GM18502 (cell line): ENCODE measurements around the gene MKNK1.

Experiments used
- ATAC-seq: cut with Tn5 transposase; IDR thresholded peaks from one replicate; pipeline ENCODE4 v1.9.1; 2021; ENCODE audit warnings: mild to moderate bottlenecking; ENCODE audit not compliant: unreplicated experiment, poor library complexity

The MKNK1 gene

GRCh38 chr1:46569116-46569515 is 35.0 kb downstream of the MKNK1 start:
- no peak for ATAC-seq

DNA sequence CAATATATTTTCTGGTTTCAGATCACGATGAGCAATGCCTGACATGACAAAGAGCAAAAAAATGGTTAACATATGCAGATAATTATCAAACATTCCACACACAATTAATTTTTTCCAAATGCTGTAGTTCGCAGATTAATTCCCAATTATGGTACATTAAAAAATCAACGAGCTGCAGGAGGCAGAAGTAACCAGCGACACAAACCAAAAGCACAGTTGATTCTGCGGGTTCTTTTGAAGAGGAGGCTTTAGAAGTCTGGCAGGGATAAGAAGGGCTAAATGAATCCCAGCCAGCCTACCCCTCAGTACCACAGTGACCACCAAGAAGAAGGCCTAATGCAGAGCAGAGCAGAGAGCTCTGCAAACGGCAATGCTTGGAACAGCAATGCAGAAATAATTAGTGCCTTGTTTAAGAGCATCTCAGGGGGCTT is 35.6 kb downstream of the MKNK1 start:
- no peak for ATAC-seq

DNA sequence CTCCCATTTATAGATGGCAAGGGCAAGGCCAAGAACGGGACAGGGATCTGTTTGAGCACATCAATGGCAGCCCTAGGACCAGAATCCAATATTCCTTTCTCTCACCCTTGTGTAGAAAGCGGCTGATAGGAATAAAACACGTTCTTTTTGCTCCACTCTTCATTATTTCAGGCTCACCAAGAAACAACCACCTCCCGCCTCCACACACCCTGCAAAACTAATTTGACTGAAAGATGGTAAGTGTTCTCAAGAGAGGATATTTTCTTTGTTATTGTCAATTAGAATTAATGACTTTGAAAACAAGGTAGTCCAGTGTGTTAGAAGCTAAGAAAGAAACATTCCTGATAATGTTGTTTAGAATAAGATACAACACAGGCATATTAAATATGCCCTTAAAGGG is 40.7 kb downstream of the MKNK1 start:
- ATAC-seq: no peak

DNA sequence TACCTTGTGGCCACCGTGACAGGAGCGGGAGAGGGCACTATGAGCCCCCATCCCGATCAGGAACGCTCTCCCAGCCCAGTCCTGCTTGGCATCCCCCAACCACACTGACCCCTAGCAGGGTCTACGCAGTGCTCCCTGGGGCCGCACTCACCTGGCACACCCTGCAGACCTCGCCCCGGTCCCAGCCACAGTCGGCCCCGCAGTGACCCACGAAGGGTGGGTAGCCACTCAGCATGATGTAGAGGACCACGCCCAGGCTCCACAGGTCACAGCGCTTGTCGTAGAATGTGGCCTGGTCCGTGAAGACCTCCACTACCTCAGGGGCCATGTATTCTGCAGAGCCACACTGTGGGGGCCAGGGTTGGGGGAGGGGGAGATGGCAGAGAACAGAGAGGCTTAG is 41.6 kb downstream of the MKNK1 start:
- no peak for ATAC-seq

- ATAC-seq: no peak
These were observed 45.1 kb downstream of the MKNK1 start for GRCh38 chr1:46558966-46559365.

DNA sequence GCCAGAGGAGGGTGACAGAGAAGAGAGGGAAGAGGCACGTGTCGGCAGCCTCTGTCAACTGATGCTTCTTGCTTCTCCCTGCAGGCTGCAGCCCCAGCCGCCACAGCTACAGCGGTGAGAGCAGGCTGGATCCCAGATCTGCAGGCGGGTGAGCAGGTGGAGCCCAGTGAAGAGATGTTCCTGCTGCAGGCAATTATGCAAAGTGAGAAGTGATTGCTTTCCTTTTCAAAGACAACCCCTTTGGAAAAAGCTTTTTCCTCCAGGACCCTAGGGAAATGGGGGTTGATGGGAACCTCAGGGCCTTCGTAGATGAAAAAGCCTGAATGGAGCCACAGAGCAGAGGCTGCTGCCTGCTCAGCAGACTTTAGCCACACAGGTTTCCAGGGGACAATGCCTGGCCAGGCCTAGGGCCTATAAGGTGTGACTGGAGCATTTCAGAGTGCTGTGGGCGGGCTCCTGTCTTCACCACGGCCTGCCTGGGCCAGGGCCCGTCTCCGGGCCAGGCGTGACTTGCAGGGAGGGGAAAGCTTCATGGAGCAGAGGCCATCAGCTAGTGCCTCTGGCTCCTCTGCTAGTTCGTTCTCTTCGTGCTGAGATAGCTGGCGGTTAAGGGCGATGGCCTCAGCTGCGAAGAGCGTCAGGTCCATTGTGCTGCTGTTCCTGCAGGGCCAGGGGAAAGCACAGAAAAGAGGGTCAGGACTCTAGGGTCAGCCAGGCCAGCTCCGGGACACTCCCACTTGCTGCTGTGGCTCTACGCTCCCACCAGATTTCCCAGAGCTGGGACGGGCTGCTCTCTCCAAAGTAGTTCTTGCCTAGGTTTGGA is 45.7 kb downstream of the MKNK1 start:
- no peak for ATAC-seq

DNA sequence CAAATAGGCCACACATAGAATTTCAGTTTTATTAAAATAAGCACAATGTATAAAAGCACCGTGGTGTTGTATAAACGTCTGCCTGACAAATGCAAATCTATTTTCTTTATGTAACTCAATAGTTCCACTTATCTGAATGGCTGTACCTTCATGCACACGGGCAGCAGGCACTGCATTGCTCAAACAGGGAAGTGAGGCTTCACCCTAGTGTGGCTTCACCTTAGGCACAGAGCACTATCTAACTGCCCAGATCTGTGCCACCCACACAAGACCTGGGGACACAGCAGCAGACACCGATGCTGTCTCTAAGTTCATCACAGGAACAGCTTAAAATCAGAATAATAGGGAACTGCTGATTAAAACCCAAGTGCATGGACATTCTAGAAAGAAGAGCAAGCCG is 46.7 kb downstream of the MKNK1 start:
- no peak for ATAC-seq

DNA sequence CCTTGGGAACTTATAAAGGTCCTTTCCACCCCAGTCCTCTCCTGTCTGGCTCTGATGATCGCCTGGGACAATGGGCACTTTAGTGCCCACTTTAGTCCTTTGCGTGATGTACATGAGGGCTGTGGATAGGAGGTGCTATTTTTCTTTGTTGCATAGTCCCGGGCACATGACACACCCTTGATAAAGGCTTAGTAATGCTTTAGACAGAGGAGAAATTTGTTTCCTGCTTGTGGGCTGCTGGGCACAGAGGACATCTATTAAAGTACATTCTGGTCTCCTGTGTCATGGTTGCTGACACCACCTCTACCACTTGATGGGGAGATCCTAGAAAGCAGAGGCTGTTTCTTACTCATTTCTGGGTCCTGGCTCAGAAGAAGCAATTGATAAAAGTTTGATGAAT is 47.2 kb downstream of the MKNK1 start:
- ATAC-seq: no peak

- ATAC-seq: no peak
These were observed 48.0 kb downstream of the MKNK1 start for GRCh38 chr1:46555826-46556619.

DNA sequence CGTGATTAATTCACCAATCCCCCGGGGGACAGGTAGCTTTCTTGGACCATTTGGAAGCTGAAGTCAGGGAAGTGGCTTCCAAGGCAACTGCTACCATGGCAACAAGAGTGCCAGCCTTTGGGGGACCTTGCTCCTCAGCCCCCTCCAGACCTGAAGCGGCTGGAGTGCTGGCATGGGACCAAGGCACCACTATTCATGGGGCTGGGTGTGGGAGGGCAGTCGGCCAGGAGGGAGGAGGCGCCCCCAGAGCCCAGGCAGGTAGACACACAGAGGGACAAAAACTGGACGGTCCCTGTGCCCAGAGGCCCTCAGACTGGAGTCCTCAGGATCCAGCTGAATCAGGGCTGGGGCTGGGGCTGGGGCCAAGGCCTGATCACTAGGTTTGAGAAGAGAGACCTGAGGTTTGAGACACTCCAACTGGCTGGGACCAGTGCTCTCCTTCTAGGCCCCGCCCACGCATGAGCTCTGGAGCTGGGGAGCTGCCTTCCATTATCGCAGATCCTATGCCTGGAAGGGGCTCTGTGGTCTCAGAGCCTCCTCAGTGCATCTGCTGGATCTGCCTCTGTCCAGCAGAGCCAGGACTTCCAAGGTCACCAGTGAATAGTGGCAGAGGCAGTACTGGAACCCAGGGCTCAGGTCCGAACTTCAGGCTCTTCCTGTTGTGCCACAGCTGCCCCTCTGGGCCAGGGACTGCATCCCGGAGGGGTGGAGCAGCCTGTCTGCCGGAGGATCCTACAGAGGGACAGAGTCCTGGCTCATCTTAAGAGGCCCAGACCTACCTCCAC is 49.3 kb downstream of the MKNK1 start:
- no peak for ATAC-seq

DNA sequence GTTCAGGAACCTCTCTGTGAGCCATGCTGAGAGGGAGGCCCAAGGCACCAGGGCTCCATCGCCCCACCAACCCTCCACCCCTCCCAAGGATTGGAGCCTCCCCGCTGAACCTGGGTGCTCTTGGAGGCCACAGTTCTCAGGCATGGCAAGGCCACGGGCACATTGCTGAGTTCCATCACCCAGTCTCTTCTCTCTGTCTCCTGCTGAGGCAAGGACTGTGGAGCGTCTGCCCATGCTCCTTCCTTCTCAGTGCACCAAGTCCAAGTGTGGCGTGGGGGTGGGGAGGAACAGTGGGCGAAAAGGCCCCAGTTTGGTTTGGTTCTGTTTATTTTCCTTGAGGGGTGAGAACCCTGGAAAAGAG is 49.9 kb downstream of the MKNK1 start:
- ATAC-seq: no peak

DNA sequence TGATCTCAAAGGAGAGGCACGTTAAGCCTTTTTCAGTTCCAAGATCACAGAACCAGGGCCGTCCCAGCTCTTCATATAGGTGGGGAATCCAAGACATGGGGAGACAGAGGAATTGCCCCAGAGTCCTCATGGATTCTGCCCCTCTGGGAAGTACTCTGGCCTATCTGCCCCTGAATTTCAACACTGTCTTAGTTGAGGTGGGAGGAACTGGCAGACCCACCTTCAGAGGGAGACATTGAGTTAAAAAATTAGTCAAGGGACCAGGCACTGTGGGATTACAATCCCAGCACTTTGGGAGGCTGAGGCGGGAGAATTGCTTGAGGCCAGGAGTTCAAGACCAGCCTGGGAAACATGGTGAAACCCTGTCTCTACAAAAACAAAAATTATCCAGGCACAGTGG is 50.6 kb downstream of the MKNK1 start:
- ATAC-seq: no peak

- no peak for ATAC-seq
These were observed 51.5 kb downstream of the MKNK1 start for GRCh38 chr1:46552357-46553237.

GRCh38 chr1:46551597-46552095 is 52.4 kb downstream of the MKNK1 start, which contains the start of gene KNCN:
KNCN (minus strand) TSS chr1:46551647; CDS start chr1:46551215, 432 bp downstream.
- ATAC-seq: no peak

DNA sequence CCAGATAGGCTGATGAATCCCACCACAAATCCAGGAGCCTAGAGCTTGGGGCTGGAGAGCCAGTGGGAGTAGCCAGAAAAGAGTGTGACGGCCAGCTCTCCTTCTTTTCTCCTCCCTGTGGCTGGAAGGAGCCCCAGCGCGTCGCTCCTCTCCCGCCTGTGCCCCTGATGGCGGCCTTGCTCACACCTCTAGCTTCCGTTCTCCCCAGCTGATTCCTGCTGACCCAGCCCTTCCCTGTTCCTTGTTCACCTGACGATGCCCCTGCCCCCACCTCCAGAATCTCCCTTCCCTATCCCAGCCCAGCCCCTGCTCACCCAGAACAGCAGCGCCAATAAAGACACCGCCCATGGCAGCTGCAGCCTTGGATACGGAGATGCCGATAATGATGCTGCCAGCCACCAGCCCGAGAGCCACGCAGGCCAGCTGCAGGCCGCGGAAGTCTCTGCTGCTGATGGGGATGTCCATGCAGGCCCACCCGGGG is 53.3 kb downstream of the MKNK1 start:
- no peak for ATAC-seq

GRCh38 chr1:46549697-46550681 is 54.1 kb downstream of the MKNK1 start:
- no peak for ATAC-seq

- no peak for ATAC-seq
These were observed 56.3 kb downstream of the MKNK1 start for GRCh38 chr1:46547481-46548383.
